GM19193 (cell line): ENCODE results near the gene SLC43A3.

Experiments used
- POLR2A ChIP-seq: IDR thresholded peaks from 4 replicates; pipeline ENCODE4 v1.6.1; 2011; ENCODE audit not compliant: insufficient read depth, insufficient read length; ENCODE audit errors: extremely low read depth

Gene SLC43A3

DNA sequence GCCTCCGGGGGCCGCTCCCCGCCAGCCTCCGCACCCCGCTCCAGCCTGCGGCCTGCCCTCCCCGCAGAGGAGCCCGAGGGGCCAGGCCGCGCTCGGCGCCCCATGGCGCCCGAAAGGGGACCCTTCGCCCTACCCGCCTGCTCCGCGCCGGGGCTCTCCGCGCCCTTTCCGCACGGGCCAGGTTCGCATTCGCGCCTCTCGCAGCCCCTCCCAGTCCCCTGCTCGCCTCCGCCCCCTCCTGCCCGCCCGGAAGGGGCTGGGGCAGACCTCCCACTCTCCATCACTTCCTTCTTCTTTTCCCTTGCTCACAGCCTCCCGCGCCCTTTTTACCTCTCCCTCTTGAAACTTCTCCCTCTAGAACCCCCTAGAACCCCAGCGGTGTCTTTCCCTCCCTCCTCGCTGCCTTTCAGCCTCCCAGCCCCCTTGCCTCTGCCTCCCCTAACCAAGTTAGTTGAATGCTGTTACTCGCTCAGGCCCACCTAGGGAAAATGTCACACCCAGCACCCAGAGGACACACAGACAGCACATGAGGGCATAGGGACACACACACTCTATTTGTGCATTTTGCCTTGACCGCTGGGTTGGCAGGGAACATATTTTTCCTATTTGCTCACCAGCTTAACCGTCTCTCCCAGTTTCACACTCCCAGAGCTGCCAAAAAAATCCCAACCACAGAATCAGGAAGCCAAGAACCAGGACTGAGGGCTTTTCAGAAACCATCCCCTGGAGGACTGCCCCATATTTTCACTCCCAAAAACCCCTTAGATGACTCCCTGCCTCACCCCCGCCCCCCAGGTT, at the start of gene SLC43A3:
Gene SLC43A3, minus strand, starts transcription at position 193 of the 798 bp plus-strand sequence. CDS start 949 bp downstream, outside the sequence.
- peak; percentile 90 for TF ChIP-seq POLR2A

GRCh38 chr11:57476047-57476756, 49.3 kb upstream of the SLC43A3 start:
- no peak for TF ChIP-seq POLR2A

GRCh38 chr11:57475671-57476046, 48.7 kb upstream of the SLC43A3 start:
- TF ChIP-seq POLR2A, result peak; percentile 31

GRCh38 chr11:57475191-57475590, 48.3 kb upstream of the SLC43A3 start:
- no peak for TF ChIP-seq POLR2A

DNA sequence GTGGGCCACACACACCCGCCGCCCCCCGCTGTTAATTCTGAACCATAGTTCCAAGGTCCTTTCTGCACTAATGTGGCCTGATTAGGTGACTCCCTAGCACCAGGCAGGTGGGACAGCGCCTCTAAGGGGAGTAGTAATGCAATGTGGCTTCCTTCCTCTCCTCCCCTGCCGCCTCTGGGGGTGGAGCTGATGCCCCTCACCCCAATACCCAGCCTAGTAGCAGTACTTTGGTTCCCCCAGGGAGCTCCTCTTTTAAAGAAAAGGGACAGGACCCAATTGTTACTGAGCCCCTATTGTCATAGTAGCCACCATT, 47.8 kb upstream of the SLC43A3 start:
- no peak for TF ChIP-seq POLR2A

DNA sequence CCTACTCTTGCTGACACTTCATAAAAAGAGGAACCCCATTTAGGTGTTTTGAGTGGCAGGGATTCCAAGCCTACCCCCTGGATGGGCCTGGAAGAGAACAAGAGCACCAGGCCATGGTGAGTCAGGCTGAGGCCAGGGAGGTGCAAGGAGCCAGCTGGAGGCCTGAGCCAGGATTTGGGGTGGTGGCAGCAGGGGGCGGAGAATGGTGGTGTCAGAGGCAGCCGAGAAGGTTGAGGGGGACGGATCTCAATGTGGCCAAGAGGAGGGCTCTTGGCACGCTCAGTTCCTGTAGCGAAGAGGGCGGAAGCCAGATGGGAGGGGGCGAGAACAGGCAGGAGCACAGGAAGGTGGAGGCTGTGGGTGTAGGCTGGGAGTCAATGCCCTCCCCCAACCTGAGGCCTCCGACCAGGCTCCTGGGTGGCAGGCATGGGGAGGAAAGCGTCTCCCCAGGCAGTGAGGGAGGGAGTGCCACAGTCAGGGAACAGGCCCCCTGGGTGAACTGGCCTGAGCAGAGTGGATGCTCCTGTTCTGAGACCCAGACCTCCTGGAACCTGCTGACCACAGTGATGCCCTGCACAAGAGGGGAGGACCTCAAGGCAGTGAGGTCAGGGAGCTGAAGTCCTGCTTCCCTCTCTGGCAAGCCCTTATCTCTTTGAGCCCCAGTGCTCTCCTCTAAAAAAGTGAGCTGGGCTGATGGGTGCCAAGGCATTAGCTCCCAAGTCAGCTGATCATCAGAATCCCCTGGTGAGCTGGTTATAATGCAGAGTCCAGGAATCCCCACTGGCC, 47.3 kb upstream of the SLC43A3 start:
- TF ChIP-seq POLR2A, result no peak

GRCh38 chr11:57473285-57473841, 46.4 kb upstream of the SLC43A3 start:
- no peak for TF ChIP-seq POLR2A

GRCh38 chr11:57471496-57471895, 44.6 kb upstream of the SLC43A3 start:
- TF ChIP-seq POLR2A, result no peak

- TF ChIP-seq POLR2A, result no peak
Observed at GRCh38 chr11:57469268-57469667, 42.3 kb upstream of the SLC43A3 start.

- TF ChIP-seq POLR2A, result no peak
Observed at GRCh38 chr11:57468276-57468675, 41.4 kb upstream of the SLC43A3 start.

DNA sequence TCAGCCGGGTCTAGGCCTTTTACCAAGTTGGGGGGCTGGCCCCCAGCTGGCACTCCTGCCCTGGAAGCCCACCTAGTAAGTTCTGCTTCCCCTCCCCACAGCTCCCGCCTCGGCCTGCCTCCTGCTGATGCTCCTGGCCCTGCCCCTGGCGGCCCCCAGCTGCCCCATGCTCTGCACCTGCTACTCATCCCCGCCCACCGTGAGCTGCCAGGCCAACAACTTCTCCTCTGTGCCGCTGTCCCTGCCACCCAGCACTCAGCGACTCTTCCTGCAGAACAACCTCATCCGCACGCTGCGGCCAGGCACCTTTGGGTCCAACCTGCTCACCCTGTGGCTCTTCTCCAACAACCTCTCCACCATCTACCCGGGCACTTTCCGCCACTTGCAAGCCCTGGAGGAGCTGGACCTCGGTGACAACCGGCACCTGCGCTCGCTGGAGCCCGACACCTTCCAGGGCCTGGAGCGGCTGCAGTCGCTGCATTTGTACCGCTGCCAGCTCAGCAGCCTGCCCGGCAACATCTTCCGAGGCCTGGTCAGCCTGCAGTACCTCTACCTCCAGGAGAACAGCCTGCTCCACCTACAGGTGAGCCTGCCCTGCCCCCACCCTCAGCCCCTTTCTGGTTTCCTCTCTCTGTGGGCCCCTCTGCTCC, 40.7 kb upstream of the SLC43A3 start:
- TF ChIP-seq POLR2A, result no peak

GRCh38 chr11:57466680-57467079, 39.8 kb upstream of the SLC43A3 start:
- TF ChIP-seq POLR2A, result no peak

DNA sequence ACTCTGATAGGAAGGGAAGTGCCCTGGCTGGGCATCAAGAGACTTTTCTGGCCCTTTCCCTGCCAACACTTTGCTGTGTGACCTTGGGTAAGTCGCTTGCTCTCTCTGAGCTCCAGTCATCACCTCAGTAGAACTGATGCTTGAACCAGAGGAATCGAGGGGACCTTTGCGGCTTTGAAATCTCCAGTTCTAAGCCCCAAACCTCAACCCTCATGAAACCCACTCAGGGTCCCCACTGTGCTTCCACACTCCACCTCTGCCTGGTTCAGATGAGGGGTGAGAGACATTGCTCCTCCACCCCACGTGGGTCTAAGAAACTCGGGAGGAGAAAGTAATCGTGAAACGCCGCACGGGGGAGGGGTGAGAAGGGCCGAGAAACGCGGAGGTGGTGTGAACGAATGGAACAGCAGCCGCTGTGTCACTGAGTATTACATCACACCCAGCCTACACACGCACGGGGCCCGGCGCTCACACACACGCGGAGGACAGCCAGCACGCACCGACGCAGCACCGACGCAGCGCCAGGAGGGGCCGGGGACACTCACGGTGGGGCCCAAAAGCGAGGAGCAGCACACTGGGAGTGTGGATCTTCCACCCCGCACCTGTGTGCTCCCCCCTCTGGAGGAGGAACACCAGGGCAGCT, 37.7 kb upstream of the SLC43A3 start:
- TF ChIP-seq POLR2A, result no peak
